ENCODE data around the gene CACNG1.

CACNG1 gene

DNA sequence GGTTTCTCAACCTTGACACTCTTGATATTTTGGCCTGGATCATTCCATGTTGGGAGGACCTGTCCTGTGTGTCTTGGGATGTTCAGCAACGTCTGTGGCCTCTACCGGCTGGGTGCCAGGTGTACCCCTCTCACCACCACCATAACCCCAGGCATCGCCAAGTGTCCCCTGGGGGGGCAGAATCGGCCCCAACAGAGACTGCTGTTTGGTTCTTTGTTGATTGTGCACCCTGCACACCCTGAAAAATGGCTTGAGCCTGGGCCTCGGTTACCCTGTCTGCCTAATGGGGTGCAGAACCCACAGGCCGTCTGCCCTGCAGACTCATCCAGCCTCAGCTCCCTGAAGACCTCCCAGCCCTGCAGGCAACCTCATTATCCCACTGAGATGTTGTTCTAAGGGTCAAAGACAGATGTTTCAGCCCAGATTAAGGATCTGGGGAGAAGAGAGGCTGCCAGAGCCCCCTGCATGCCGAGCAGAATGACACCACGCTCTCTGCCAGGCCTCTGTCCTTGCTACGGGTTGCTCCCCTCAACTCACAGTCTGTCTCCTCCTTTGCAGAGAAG is 9.2 kb downstream of the CACNG1 start:
- no peak for DNase-seq (ENCODE audit: low read depth)
- TF ChIP-seq, protein P1, sequence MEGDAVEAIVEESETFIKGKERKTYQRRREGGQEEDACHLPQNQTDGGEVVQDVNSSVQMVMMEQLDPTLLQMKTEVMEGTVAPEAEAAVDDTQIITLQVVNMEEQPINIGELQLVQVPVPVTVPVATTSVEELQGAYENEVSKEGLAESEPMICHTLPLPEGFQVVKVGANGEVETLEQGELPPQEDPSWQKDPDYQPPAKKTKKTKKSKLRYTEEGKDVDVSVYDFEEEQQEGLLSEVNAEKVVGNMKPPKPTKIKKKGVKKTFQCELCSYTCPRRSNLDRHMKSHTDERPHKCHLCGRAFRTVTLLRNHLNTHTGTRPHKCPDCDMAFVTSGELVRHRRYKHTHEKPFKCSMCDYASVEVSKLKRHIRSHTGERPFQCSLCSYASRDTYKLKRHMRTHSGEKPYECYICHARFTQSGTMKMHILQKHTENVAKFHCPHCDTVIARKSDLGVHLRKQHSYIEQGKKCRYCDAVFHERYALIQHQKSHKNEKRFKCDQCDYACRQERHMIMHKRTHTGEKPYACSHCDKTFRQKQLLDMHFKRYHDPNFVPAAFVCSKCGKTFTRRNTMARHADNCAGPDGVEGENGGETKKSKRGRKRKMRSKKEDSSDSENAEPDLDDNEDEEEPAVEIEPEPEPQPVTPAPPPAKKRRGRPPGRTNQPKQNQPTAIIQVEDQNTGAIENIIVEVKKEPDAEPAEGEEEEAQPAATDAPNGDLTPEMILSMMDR (IDR thresholded peaks at IDR 0.05; ENCODE audit: low read depth, low read length, missing control alignments) = no peak
- H3K4me3 ChIP-seq (ENCODE audit: low read depth, low read length) = no peak overlapping the region
- in situ Hi-C loops (cut with HindIII; ENCODE audit: low sequenced_read_pairs) = no loop called here

DNA sequence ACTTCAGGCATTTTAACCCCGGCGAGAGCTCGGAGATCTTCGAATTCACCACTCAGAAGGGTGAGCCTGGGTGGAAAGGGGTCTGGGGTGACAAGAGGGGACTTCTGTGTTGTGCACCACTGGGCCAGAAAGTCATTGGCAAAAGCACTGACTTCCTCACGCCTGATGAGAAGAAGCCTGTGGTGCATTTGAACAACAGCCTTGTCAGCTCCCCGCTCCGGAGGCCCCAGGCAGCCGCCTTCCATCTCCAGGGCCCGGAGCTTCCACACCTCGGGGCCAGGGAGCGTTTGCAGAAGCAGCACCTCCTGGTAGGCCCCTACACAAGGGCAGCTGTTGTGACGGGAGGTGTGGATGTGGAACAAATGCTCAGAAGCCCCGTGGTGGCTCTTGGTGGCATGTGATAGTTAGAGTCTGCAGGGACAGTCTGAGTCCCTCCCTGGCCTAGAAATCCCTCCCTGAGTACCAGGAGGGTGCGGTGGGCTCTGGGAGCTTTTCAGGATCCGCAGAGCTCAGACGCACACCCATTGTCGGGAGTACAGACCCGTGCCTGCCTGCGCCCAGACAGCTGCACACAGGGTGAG is 9.7 kb downstream of the CACNG1 start:
- H3K4me3 ChIP-seq (ENCODE audit: low read depth, low read length) = no peak overlapping the region
- TF ChIP-seq, protein P1 (IDR thresholded peaks at IDR 0.05; ENCODE audit: low read depth, low read length, missing control alignments) = no peak
- in situ Hi-C loops (cut with HindIII; ENCODE audit: low sequenced_read_pairs) = no loop called here
- no peak for DNase-seq (ENCODE audit: low read depth)

DNA sequence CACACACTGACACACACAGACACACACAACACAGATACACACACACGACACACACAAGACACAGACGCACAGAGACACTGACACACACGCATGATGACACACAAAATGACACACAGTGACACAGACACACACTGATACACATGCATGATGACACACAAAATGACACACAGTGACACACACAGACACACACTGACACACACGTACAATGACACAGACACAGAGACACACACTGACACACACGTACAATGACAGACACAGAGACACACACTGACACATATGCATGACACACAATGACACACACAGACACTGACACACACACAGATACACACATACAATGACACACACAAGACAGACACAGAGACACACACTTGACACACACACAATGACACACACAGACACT is 10.3 kb downstream of the CACNG1 start:
- TF ChIP-seq, protein P1 (IDR thresholded peaks at IDR 0.05; ENCODE audit: low read depth, low read length, missing control alignments) = no peak

DNA sequence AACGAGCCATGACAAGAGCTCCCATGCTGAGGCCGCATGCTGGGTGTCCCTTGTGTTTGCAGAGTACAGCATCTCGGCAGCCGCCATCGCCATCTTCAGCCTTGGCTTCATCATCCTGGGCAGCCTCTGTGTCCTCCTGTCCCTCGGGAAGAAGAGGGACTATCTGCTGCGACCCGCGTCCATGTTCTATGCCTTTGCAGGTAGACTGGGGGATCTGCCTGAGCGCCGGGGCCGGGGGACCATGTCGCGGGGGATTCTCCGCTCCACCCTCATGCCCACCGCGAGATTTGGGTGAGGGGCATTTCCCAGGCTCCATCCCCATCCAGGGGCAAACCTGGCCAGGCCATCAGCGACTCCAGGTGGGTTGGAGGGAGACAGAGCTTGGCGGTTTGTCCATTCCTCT is 10.7 kb downstream of the CACNG1 start:
- TF ChIP-seq, protein P1 (IDR thresholded peaks at IDR 0.05; ENCODE audit: low read depth, low read length, missing control alignments) = no peak
- in situ Hi-C loops (cut with HindIII; ENCODE audit: low sequenced_read_pairs) = no loop called here
- DNase-seq (ENCODE audit: low read depth) = no peak

More for the DNA sequence above, 10.3 kb downstream of the CACNG1 start:
- in situ Hi-C loops (cut with HindIII; ENCODE audit: low sequenced_read_pairs) = no loop called here
- no peak overlapping the region for H3K4me3 ChIP-seq (ENCODE audit: low read depth, low read length)
- DNase-seq (ENCODE audit: low read depth) = no peak

DNA sequence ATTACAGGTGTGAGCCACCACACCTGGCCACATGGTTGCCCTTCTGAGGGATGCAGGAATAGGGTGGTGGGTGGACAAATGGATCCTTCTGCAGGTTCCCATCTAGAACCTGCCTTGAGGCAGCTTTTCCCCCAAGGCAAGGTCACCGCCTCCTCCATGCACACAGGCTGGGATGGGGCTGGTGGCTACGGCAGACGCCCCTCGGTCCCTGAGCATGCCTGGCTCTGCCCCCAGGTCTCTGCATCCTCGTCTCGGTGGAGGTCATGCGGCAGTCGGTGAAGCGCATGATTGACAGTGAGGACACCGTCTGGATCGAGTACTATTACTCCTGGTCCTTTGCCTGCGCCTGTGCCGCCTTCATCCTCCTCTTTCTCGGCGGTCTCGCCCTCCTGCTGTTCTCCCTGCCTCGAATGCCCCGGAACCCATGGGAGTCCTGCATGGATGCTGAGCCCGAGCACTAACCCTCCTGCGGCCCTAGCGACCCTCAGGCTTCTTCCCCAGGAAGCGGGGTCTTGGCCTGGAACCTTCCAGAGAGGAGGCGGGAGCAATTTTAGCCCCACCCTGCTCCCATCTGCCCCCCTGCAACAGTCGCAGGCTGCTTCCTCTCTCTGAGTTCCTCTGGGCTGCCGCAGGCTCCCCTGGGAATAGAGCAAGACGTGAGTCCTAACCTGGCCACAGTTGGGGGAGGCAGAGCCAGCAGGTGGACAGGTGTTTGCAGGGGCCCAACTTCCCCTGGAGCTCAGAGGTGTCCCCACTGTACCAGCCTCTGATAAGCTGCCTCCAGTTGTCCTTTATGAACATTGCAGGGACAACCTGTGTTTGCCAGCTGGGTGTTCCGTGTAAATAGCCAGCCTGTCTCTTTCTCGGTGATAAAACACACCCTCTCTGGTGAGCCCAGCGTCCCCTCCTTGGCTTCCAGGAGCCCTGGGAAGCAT is 11.7 kb downstream of the CACNG1 start:
- H3K4me3 ChIP-seq (ENCODE audit: low read depth, low read length) = no peak overlapping the region
- no peak for DNase-seq (ENCODE audit: low read depth)
- TF ChIP-seq, protein P1 (IDR thresholded peaks at IDR 0.05; ENCODE audit: low read depth, low read length, missing control alignments) = no peak
- in situ Hi-C loops (cut with HindIII; ENCODE audit: low sequenced_read_pairs) = no loop called here

More for the DNA sequence above, 10.7 kb downstream of the CACNG1 start:
- H3K4me3 ChIP-seq (ENCODE audit: low read depth, low read length) = no peak overlapping the region

DNA sequence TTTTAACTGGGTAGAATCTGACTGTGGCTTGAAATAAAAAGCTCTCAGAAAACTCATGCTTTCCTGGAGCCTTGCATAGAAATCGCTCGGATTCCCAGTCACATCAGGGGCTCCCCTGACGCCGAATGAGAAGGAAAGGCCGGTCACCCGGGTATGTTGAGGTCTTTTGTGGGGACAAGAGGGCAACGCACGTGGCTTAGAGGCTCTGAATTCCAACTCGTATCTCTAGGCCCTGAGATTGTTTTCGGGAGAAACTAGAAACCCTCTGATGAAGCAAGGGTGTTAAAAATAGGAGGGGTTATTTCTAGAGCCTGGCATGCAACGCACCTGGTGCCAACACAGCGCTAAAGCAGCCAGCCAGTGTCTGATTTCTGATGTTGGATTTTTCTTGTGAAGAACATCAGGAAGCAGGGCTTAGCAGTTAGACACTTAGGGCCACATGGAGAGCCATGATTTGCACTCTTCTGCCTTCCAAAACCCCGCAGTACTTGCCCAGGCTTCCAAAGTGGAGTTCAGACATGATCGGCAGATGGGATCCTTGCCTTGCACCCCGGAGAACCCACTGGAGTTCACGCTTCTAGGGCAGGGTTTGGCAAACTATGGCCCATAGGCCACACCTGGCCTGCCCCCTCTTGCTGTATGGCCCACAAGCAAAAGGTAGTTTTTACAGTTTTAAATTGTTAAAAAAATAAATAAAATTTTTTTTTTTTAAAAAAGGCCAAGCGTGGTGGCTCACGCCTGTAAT is 12.6 kb downstream of the CACNG1 start:
- no peak for DNase-seq (ENCODE audit: low read depth)
- no peak overlapping the region for H3K4me3 ChIP-seq (ENCODE audit: low read depth, low read length)
- TF ChIP-seq, protein P1 (IDR thresholded peaks at IDR 0.05; ENCODE audit: low read depth, low read length, missing control alignments) = no peak
- in situ Hi-C loops (cut with HindIII; ENCODE audit: low sequenced_read_pairs) = no loop called here

Measured in astrocyte of the cerebellum (primary cell).